ENCODE data around the gene CD9. TPM values are rescaled to one million over a fixed set of nuclear protein-coding genes. Genes with fewer than 3 reads are reported as not detected.
"Not testable (repeated sequence)": the region's sequence is repeated elsewhere in the genome, so short reads cannot be mapped to it uniquely, and the experiment has no call there.

CD9 gene
- polyA plus RNA-seq, 3 donors from 2014 or later, result 2.1 to 9.8 (median 5.1) TPM

GRCh38 chr12:6199531-6200255 lies 507 bp upstream of the CD9 start:
- Mint-ChIP-seq H3K4me1 (peaks cover 9 to 10% of the 10 kb centered on the region in 2 donors), H3K4me3 (peak overlapping the region in 4 of 5 donors; percentile 33 to 70 (median 45)), H3K27ac (no peak overlapping the region), H3K9me3 (no peaks in the 10 kb centered on the region), H3K27me3 (ENCODE audit: low read depth in 3 of 3) (peaks cover 2 to 15% (median 14%) of the 10 kb centered on the region in 3 donors), H3K36me3 (no peaks in the 10 kb centered on the region)
- DNase-seq, result no peak

GRCh38 chr12:6201213-6201608 lies 1.0 kb downstream of the CD9 start:
- Mint-ChIP-seq H3K4me3 (peak overlapping the region in 1 of 5 donors; percentile 46), H3K27ac (no peak overlapping the region), H3K9me3 (no peaks in the 10 kb centered on the region), H3K4me1 (peaks cover 17 to 20% of the 10 kb centered on the region in 2 donors), H3K36me3 (no peaks in the 10 kb centered on the region), H3K27me3 (ENCODE audit: low read depth in 3 of 3) (peaks cover 2 to 15% (median 14%) of the 10 kb centered on the region in 3 donors)
- DNase-seq, result no peak

GRCh38 chr12:6201826-6202225 lies 1.6 kb downstream of the CD9 start:
- Mint-ChIP-seq H3K27me3 (ENCODE audit: low read depth in 3 of 3) (peaks cover 2 to 15% (median 14%) of the 10 kb centered on the region in 3 donors), H3K4me3 (peak overlapping the region in 1 of 5 donors; percentile 8), H3K27ac (no peak overlapping the region), H3K36me3 (no peaks in the 10 kb centered on the region), H3K9me3 (no peaks in the 10 kb centered on the region), H3K4me1 (peaks cover 17 to 20% of the 10 kb centered on the region in 2 donors)
- no peak for DNase-seq

- peak overlapping the region in 2 of 5 donors; percentile 8 to 52 for H3K4me3 Mint-ChIP-seq
- peak overlapping the region in 1 of 6 donors; percentile 35 for H3K27ac Mint-ChIP-seq
- H3K4me1 Mint-ChIP-seq, result peaks cover 17 to 20% of the 10 kb centered on the region in 2 donors
- no peaks in the 10 kb centered on the region for H3K9me3 Mint-ChIP-seq
- H3K36me3 Mint-ChIP-seq, result no peaks in the 10 kb centered on the region
- no peak for DNase-seq
- H3K27me3 Mint-ChIP-seq (ENCODE audit: low read depth in 3 of 3), result peaks cover 2 to 15% (median 13%) of the 10 kb centered on the region in 3 donors
Measured at GRCh38 chr12:6202304-6202703, 2.1 kb downstream of the CD9 start.

GRCh38 chr12:6202846-6203245 lies 2.6 kb downstream of the CD9 start:
- Mint-ChIP-seq H3K36me3 (no peaks in the 10 kb centered on the region), H3K9me3 (no peaks in the 10 kb centered on the region), H3K27ac (no peak overlapping the region), H3K4me3 (no peak overlapping the region), H3K27me3 (ENCODE audit: low read depth in 3 of 3) (peaks cover 2 to 15% (median 10%) of the 10 kb centered on the region in 3 donors), H3K4me1 (peaks cover 17 to 20% of the 10 kb centered on the region in 2 donors)
- no peak for DNase-seq

GRCh38 chr12:6203601-6204000 lies 3.4 kb downstream of the CD9 start:
- Mint-ChIP-seq H3K4me1 (peaks cover 17 to 20% of the 10 kb centered on the region in 2 donors), H3K9me3 (no peaks in the 10 kb centered on the region), H3K4me3 (no peak overlapping the region), H3K27ac (no peak overlapping the region), H3K36me3 (no peaks in the 10 kb centered on the region), H3K27me3 (ENCODE audit: low read depth in 3 of 3) (peaks cover 2 to 12% (median 10%) of the 10 kb centered on the region in 3 donors)
- no peak for DNase-seq

- H3K9me3 Mint-ChIP-seq, result no peaks in the 10 kb centered on the region
- H3K27ac Mint-ChIP-seq, result no peak overlapping the region
- no peak for DNase-seq
- no peaks in the 10 kb centered on the region for H3K36me3 Mint-ChIP-seq
- peaks cover 2 to 10% (median 7%) of the 10 kb centered on the region in 3 donors for H3K27me3 Mint-ChIP-seq (ENCODE audit: low read depth in 3 of 3)
- no peak overlapping the region for H3K4me3 Mint-ChIP-seq
- H3K4me1 Mint-ChIP-seq, result peaks cover 17 to 20% of the 10 kb centered on the region in 2 donors
Measured at GRCh38 chr12:6204533-6205143, 4.4 kb downstream of the CD9 start.

GRCh38 chr12:6205144-6205539 lies 4.9 kb downstream of the CD9 start:
- peaks cover 2 to 14% (median 9%) of the 10 kb centered on the region in 3 donors for H3K27me3 Mint-ChIP-seq (ENCODE audit: low read depth in 3 of 3)
- H3K9me3 Mint-ChIP-seq, result no peaks in the 10 kb centered on the region
- peaks cover 17 to 20% of the 10 kb centered on the region in 2 donors for H3K4me1 Mint-ChIP-seq
- no peak overlapping the region for H3K4me3 Mint-ChIP-seq
- H3K36me3 Mint-ChIP-seq, result no peaks in the 10 kb centered on the region
- no peak for DNase-seq
- H3K27ac Mint-ChIP-seq, result no peak overlapping the region

- Mint-ChIP-seq H3K4me1 (peaks cover 16 to 20% of the 10 kb centered on the region in 2 donors), H3K36me3 (no peaks in the 10 kb centered on the region), H3K9me3 (no peaks in the 10 kb centered on the region), H3K4me3 (no peak overlapping the region), H3K27ac (peak overlapping the region in 1 of 6 donors; percentile 13), H3K27me3 (ENCODE audit: low read depth in 3 of 3) (peaks cover 2 to 13% (median 9%) of the 10 kb centered on the region in 3 donors)
- DNase-seq, result no peak
Measured at GRCh38 chr12:6205761-6206160, 5.6 kb downstream of the CD9 start.

- DNase-seq, result no peak
- H3K27ac Mint-ChIP-seq, result no peak overlapping the region
- no peaks in the 10 kb centered on the region for H3K36me3 Mint-ChIP-seq
- peaks cover 2 to 11% (median 9%) of the 10 kb centered on the region in 3 donors for H3K27me3 Mint-ChIP-seq (ENCODE audit: low read depth in 3 of 3)
- H3K4me3 Mint-ChIP-seq, result no peak overlapping the region
- no peaks in the 10 kb centered on the region for H3K9me3 Mint-ChIP-seq
- H3K4me1 Mint-ChIP-seq, result peaks cover 14 to 20% of the 10 kb centered on the region in 2 donors
Measured at GRCh38 chr12:6206327-6206726, 6.1 kb downstream of the CD9 start.

- peaks cover 2 to 6% (median 6%) of the 10 kb centered on the region in 3 donors for H3K27me3 Mint-ChIP-seq (ENCODE audit: low read depth in 3 of 3)
- peak overlapping the region in 1 of 6 donors; percentile 30 for H3K27ac Mint-ChIP-seq
- H3K9me3 Mint-ChIP-seq, result no peaks in the 10 kb centered on the region
- no peaks in the 10 kb centered on the region for H3K36me3 Mint-ChIP-seq
- no peak overlapping the region for H3K4me3 Mint-ChIP-seq
- H3K4me1 Mint-ChIP-seq, result peaks cover 13 to 19% of the 10 kb centered on the region in 2 donors
- DNase-seq, result no peak
Measured at GRCh38 chr12:6207259-6207925, 7.2 kb downstream of the CD9 start.

GRCh38 chr12:6208130-6208529 lies 7.9 kb downstream of the CD9 start:
- Mint-ChIP-seq H3K36me3 (no peaks in the 10 kb centered on the region), H3K27ac (no peak overlapping the region), H3K27me3 (ENCODE audit: low read depth in 3 of 3) (peaks cover 0 to 6% (median 4%) of the 10 kb centered on the region in 3 donors), H3K4me3 (no peak overlapping the region), H3K9me3 (no peaks in the 10 kb centered on the region), H3K4me1 (peaks cover 11 to 16% of the 10 kb centered on the region in 2 donors)
- DNase-seq, result no peak

GRCh38 chr12:6209428-6209827 lies 9.2 kb downstream of the CD9 start:
- H3K4me1 Mint-ChIP-seq, result peaks cover 9 to 14% of the 10 kb centered on the region in 2 donors
- H3K9me3 Mint-ChIP-seq; H3K27me3 Mint-ChIP-seq (ENCODE audit: low read depth in 3 of 3); H3K27ac Mint-ChIP-seq; H3K36me3 Mint-ChIP-seq; H3K4me3 Mint-ChIP-seq; DNase-seq: not testable (repeated sequence)

GRCh38 chr12:6211421-6211869 lies 11.2 kb downstream of the CD9 start:
- no peaks in the 10 kb centered on the region for H3K36me3 Mint-ChIP-seq
- peaks cover 0 to 9% (median 7%) of the 10 kb centered on the region in 3 donors for H3K27me3 Mint-ChIP-seq (ENCODE audit: low read depth in 3 of 3)

More at GRCh38 chr12:6211421-6211869, 11.2 kb downstream of the CD9 start:
- Mint-ChIP-seq H3K9me3 (no peaks in the 10 kb centered on the region), H3K27ac (no peak overlapping the region), H3K4me3 (no peak overlapping the region), H3K4me1 (no peaks in the 10 kb centered on the region)
- DNase-seq, result no peak

Measured in immature natural killer cell (primary cell).